SH-SY5Y (cell line): ENCODE data around the gene NBAS.

ENCODE experiments used
- GATA2 ChIP-seq: IDR thresholded peaks from 2 replicates; pipeline ENCODE4 v1.6.1; 2011; ENCODE audit warnings: mild to moderate bottlenecking, low read depth, low read length
- GATA3 ChIP-seq: IDR thresholded peaks from 2 replicates; pipeline ENCODE4 v1.6.1; 2011; ENCODE audit warnings: low read depth, mild to moderate bottlenecking, low read length, moderate library complexity

Gene NBAS

DNA sequence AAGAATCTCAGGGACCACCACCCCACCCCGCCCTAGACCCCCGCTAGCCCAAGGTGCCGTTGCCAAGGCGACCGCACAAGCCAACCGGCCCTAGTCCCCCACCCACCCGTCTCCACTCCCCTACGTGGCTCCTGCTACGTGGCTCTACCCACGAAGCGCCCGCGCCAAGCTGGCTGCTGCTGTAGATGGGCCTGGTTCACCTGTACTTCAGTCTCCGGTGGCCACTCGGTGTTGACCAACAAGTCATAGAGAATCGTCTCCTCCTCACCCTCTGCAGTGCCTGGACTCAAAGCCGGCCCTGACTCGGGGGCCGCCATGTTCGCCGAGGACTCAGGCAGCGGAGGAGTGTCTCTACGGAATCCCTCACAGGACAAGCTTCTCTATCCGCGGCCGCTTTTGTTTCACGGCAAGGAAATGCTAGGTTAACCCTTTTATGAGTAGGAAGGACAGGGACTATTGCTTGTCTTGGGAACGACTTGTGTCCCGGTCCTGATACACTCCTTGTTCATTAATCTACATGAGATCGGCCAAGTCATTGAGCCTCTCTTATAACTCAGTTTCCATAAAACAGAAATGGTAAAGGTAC, at the start of gene NBAS:
Gene NBAS (minus strand): TSS at position 347 of the 586 bp plus-strand sequence. CDS start 30 bp downstream, at position 317.
- TF ChIP-seq GATA3, result no peak
- no peak for TF ChIP-seq GATA2

DNA sequence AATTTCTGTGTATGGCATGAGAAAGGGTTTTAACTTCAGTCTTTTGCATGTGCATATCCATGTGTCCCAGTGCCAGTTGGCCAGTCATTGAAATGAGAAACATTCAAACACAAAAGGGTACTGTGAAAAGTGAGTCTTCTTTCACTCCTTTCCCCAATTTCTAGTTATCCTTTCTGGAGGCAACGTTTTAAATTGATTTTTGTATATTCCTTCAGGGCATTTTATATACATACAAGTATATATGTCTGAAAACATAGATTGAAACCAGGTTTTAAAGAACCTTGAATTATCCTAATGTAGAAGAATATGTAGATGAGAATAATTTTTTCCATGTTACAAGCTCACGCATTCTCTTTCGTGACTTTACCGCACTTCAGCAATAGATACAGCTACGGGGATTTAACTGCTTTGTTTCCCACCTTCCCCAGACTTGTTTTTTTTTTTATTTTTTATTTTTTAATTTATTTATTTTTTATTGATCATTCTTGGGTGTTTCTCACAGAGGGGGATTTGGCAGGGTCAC, 49.4 kb upstream of the NBAS start:
- TF ChIP-seq GATA3 (no peak), GATA2 (no peak)

DNA sequence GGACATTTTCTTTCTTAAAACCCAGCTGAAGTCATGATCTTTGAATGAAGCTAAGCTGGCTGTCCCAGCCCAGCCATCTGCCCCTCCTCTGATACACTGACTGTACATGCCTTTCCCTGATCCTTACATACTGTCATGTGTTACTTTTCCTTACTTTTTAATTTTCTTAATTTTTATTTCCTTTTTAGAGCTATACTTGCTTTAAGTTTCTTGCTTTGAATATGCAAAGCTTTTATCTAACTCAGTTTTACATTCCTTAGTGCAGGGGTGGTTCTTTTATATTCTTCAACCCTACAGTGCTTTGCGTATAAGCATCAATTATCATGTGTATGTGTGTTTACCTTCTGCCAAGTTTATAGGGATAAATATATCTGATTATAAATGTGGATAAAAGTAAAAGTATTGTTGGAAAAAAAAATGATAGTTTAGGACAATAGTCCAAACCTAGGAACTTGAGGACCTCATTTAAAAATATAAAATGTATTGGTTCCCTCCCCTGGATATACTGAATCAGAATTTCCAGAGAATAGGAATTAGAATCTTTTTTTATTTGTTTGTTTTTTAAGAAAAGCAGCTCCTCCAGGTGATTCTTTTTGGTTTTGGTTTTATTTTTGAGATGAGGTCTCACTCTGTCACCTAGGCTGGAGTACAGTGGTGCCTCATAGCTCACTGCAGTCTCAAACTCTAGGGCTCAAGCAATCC, 48.4 kb upstream of the NBAS start:
- TF ChIP-seq GATA3, result no peak
- TF ChIP-seq GATA2, result no peak

DNA sequence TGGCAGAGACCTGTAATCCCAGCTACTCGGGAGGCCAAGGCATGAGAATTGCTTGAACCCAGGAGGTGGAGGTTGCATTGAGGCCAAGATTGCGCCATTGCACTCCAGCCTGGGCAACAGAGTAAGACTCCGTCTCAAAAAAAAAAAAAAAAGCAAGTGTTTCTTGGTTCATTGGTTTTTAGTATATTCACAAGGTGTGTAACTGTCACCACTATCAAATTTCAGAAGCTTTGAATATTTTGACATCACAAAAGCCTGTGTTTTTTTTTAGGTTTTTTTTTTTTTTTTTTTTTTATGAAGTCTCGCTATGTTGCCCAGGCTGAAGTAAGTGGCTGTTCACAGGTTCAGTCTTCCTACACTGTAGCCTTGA, 47.2 kb upstream of the NBAS start:
- TF ChIP-seq GATA2 (no peak), GATA3 (no peak)

DNA sequence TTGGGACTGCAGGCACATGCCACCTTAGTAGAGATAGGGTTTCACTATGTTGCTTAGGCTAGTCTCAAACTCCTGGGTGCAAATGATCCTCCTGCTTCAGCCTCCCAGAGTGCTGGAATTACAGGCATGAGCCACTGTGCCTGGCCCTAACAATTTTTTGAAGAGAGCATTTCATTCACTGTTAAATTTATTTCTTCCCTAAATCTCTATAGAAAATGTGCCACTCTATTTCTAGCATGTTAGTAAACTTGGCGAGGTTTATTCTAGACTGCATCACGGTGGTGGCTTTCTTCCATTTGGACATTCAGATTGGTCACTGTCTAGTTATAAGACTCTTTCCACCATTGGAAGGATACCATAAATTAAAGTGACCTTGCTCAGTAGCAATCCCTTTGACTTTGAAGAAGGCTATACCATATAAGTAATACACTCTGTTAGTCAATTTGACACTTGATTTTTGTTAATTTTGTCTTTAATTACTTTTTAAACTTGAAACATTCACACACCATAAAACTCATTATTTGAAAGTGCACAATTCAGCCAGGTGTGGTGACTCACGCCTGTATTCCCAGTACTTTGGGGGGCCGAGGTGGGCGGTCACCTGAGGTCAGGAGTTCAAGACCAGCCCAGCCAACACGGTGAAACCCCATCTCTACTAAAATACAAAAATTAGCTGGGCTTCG, 46.7 kb upstream of the NBAS start:
- no peak for TF ChIP-seq GATA3
- TF ChIP-seq GATA2, result no peak

DNA sequence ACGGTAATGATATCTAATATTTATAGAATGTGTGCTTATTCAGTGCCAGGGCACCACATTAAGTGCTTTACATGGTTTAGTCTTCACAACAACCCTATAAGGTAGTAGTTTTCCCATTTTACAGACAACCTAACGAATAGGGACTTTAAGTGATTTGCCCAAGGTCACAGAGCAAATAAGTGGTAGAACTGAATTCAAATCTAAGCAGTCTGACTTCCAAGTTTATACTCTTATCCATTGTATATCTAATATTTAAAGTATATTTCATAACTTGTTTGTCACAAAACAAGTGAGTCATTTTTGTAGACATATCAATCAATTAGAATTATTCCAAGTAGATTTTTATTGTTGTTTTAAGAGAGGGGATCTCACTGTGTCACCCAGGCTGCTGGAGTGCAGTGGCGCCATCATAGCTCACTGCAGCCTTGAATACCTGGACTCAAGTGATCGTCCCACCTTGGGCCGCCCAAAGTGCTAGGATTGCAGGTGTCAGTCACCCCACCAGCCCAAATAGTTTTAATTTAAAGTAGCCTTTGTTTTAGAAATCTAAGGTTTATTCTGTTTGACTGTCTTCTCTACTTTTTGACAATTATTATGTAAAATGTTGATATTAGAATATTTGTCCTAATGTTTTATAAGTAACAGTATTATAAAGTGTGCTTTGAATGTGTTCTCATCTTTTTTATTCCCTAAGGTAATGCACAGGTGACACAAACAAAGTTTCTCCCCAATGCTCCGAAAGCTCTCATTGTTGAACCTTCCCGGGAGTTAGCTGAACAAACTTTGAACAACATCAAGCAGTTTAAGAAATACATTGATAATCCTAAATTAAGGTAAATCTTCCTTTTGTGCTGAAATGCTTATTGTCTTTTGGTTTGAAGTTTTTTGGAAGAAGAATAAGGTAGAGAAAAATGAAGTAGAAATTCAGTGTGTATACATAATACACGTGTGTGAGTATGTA, 45.6 kb upstream of the NBAS start:
- TF ChIP-seq GATA2 (no peak), GATA3 (no peak)

DNA sequence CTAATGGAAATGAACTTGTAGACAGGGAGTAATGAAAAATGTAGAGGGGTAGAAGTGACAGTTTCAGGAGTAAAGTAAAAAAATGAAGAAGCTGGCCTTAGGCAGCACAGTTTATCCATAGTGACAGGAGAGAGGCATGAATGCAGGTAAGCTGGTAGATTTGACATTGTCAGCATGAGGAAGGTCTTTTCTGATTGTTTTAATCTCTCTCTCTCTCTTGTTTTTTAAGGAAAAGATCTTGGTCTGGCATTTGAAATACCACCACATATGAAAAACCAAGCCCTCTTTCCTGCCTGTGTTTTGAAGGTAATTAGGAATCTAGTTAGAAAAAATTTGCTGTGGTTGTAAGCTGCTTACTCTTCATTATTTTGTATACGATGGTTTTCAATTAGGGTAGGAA, 44.6 kb upstream of the NBAS start:
- no peak for TF ChIP-seq GATA3
- no peak for TF ChIP-seq GATA2

DNA sequence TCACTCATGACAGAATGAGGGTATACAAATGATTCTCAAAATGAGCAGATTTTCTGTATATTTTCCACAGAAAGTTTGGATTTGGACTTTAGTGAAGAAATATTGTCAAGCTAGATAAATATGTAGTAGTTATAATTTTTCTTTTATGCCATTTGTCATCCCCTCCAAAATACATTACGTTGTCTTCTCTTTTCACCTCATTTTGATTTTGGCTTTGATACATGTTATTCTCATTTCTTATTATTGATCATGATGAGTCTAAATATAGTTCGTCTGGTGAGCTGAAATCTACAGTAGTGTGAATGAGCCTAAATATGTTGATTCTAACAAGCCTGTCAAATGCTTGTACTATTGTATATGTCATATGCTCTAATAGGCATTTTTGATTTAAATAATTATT, 42.8 kb upstream of the NBAS start:
- TF ChIP-seq GATA2 (no peak), GATA3 (no peak)

DNA sequence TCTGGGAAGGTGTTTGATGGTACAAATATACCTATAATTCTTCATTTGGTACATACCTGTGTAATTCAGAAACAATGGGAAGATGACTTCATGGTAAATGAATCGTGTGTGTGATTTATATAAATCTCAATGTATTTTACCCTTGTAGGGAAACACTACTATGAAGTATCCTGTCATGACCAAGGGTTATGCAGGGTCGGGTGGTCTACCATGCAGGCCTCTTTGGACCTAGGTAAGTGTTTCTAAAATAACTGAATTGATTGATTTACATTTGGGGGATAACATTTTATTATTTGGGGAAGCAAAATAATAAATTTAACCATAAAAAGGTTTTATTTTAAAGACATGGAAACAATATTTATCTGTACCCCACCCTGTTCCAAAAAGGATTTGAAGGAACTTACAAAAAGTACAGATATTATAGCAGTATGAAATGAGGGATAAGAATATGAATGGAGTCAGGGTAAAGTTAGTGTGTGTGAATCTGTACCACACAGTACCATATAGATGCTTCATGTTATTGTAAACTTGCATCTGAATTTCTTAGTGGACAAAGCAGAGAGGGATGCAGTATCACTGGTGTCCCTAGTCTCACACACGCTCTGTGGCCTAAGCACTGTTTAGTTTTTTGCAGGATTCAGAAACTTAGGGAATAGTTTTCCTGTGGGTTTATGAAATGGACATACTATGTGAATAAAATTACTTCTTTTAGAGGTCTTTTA, 42.1 kb upstream of the NBAS start:
- TF ChIP-seq GATA2, result no peak
- no peak for TF ChIP-seq GATA3

DNA sequence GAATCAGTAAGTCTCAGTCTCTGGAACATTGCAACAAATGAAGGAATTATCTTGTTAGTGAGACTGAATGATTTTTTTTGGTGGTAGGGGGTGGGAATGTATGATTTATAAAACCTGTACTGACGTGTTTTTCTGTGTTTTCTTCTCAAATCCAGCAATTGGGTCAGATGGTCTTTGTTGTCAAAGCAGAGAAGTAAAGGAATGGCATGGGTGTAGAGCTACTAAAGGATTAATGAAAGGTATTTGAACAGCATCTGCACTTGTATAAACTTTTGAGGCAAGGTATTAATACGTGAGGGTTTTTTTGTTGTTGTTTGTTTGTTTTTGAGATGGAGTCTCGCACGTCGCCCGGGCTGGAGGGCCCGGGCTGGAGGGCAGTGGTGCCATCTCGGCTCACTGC, 41.3 kb upstream of the NBAS start:
- no peak for TF ChIP-seq GATA2
- no peak for TF ChIP-seq GATA3

DNA sequence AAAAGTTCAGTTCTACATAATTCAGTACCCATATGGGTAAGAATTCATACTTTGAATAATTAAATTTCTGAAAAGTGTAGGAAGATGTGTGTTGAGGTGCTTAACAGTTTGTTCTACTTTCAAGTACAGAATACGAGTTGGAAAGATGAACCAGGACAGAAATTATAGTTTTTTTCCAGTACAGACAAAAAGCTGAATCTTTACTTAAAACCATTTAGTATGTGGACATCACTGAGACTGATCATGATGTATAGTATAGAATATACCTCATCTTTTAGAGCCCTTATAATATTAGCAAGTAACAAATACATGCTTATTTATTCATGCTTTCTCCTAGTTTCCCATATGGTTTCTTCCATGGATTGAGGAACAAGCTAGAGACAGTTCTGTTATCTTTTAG, 40.5 kb upstream of the NBAS start:
- TF ChIP-seq GATA2, result no peak
- no peak for TF ChIP-seq GATA3

DNA sequence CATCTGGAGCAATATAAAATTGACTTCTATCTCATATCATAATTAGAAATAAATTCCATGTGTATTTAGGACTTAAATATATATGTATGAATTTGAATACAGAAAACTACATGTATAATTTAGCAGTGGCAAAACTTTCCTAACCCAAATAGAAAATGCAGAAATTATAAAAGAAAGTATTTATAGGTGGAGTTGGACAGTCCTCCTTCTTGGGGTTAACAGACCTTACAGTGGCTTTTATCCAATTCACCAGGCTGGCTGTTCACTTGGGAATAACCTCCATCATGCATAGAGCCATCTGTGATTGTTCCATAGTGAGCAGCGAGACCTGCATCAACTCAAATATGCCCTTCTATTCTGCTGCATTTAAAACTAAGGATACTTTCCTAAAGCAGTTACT, 38.9 kb upstream of the NBAS start:
- no peak for TF ChIP-seq GATA2
- no peak for TF ChIP-seq GATA3

DNA sequence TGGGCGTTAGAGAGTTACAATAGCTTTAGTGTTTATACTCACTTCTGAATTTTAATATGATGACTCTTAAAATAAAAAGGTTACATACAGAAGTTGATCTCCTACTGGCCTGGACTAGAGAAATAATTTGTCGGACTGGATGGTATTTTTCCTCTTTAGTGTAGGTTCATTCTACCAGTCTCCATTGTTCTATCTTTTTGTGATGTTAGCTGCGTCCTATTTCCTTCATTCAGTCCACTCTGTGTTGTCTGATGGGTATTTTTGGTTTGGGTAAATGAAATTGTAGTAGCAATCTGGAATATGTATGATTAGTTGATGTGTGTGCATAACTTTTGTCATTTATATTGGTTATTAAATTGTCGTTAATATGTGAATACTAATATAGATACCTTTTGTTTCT, 35.8 kb upstream of the NBAS start:
- TF ChIP-seq GATA3 (no peak), GATA2 (no peak)

DNA sequence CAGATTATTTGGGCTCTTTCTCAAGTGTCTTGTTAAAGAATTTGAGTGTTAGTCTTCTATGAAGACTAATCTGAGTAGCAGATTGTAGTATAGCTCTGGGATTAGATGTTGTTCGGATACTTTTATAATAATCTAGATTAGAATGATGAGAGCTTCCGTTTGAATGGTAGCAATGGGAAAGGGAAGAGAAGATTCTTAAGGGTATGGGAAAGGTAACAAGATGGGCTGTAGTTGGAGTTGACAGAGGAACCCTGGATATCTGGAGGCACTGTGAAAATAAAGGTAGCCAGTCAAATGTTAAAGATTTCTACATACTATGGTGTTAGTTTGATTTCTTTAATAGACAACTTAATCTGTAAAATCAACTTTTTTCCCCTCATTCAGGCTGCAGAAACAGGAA, 35.2 kb upstream of the NBAS start:
- TF ChIP-seq GATA3 (no peak), GATA2 (no peak)
